Activated CD4-positive, CD25-positive, alpha-beta regulatory T cell treated with anti-CD3 and anti-CD28 coated beads, Interleukin-2, amount 50 U/mL, for 16 hours (primary cell): ENCODE results near the gene DHX38.

ENCODE experiments used
- DNase-seq: peaks from one replicate; pipeline ENCODE4 v3.0.0-alpha.2; 2020; ENCODE audit warnings: low read depth, low spot score

Gene DHX38

GRCh38 chr16:72083778-72084404 lies 9.8 kb upstream of the DHX38 start:
- DNase-seq: no peak

- no peak for DNase-seq
Measured at GRCh38 chr16:72084445-72084844, 9.2 kb upstream of the DHX38 start.

- no peak for DNase-seq
Measured at GRCh38 chr16:72085002-72085401, 8.6 kb upstream of the DHX38 start.

GRCh38 chr16:72091217-72091616 lies 2.4 kb upstream of the DHX38 start:
- no peak for DNase-seq

- DNase-seq: no peak
Measured at GRCh38 chr16:72092832-72093447, 707 bp upstream of the DHX38 start.

GRCh38 chr16:72094266-72094610 lies 591 bp downstream of the DHX38 start:
- peak; percentile 21 for DNase-seq

GRCh38 chr16:72098936-72099335 lies 5.3 kb downstream of the DHX38 start:
- no peak for DNase-seq

- DNase-seq: peak; percentile 8
Measured at GRCh38 chr16:72099377-72099818, 5.8 kb downstream of the DHX38 start.

- DNase-seq: no peak
Measured at GRCh38 chr16:72101195-72101594, 7.5 kb downstream of the DHX38 start.

GRCh38 chr16:72104905-72105304 lies 11.3 kb downstream of the DHX38 start:
- no peak for DNase-seq

- DNase-seq: no peak
Measured at GRCh38 chr16:72105978-72106377, 12.3 kb downstream of the DHX38 start.

GRCh38 chr16:72107371-72107770 lies 13.7 kb downstream of the DHX38 start:
- DNase-seq: no peak

- DNase-seq: no peak
Measured at GRCh38 chr16:72108353-72109102, 14.9 kb downstream of the DHX38 start.

GRCh38 chr16:72109300-72109699 lies 15.7 kb downstream of the DHX38 start:
- DNase-seq: no peak

- DNase-seq: no peak
Measured at GRCh38 chr16:72109966-72110530, 16.4 kb downstream of the DHX38 start.

- no peak for DNase-seq
Measured at GRCh38 chr16:72110662-72111615, 17.3 kb downstream of the DHX38 start.

GRCh38 chr16:72111657-72112451 lies 18.2 kb downstream of the DHX38 start:
- DNase-seq: no peak

- no peak for DNase-seq
Measured at GRCh38 chr16:72112452-72112792, 18.8 kb downstream of the DHX38 start.

- no peak for DNase-seq
Measured at GRCh38 chr16:72112906-72113615, 19.4 kb downstream of the DHX38 start.

- DNase-seq: no peak
Measured at GRCh38 chr16:72113616-72113945, 19.9 kb downstream of the DHX38 start.
